ENCODE data around the gene PPP2R5D. TPM values are rescaled to one million over a fixed set of nuclear protein-coding genes. Genes with fewer than 3 reads are reported as not detected.

Gene PPP2R5D
- total RNA-seq, 1 experiment from 2014 or later = 52.7 TPM

GRCh38 chr6:43016943-43017334, 32.6 kb downstream of the PPP2R5D start (continued):
- TF ChIP-seq PREB (CRISPR knock-in tag; IDR thresholded peaks at IDR 0.05; ENCODE audit: borderline replicate concordance) (no peak), ZNF396 (CRISPR knock-in tag; IDR thresholded peaks at IDR 0.05; ENCODE audit: borderline replicate concordance) (no peak), ZNF121 (CRISPR knock-in tag; IDR thresholded peaks at IDR 0.05) (no peak)

GRCh38 chr6:43019152-43019551, 34.8 kb downstream of the PPP2R5D start:
- H3K36me3 Mint-ChIP-seq = peaks cover 27% of the 10 kb centered on the region
- H3K27ac Mint-ChIP-seq = no peak overlapping the region
- no peaks in the 10 kb centered on the region for H3K9me3 Mint-ChIP-seq
- H3K4me1 Mint-ChIP-seq = peaks cover 20% of the 10 kb centered on the region
- POLR2A ChIA-PET = no interaction called here
- DNase-seq (ENCODE audit: low spot score) = no peak
- ATAC-seq = no peak
- no peak overlapping the region for H3K4me3 Mint-ChIP-seq
- TF ChIP-seq AR (CRISPR knock-in tag; IDR thresholded peaks at IDR 0.05) (no peak), FOXP1 (CRISPR knock-in tag; IDR thresholded peaks at IDR 0.05; ENCODE audit: borderline replicate concordance) (no peak), MYBL2 (CRISPR knock-in tag; IDR thresholded peaks at IDR 0.05) (no peak), ARID4B (CRISPR knock-in tag; IDR thresholded peaks at IDR 0.05; ENCODE audit: borderline replicate concordance) (no peak), SOX15 (CRISPR knock-in tag; IDR thresholded peaks at IDR 0.05) (no peak), NFATC4 (CRISPR knock-in tag; IDR thresholded peaks at IDR 0.05) (no peak), AFF4 (CRISPR knock-in tag; IDR thresholded peaks at IDR 0.05; ENCODE audit: borderline replicate concordance) (no peak), NR1H2 (CRISPR knock-in tag; IDR thresholded peaks at IDR 0.05) (no peak)
- CTCF ChIA-PET = interaction anchor here (1.2 kb wide), 1 partner anchor 55 kb away, joined by 3 read pairs; no protein-coding TSS in a partner anchor
- H3K27me3 Mint-ChIP-seq (ENCODE audit: low read depth) = no peaks in the 10 kb centered on the region

All from WTC11 (cell line).